K562 (cell line): ENCODE data around the gene STARD3NL. TPM values are rescaled to one million over a fixed set of nuclear protein-coding genes. Genes with fewer than 3 reads are reported as not detected.
A peak's percentile ranks its signal among the peaks of the same experiment; 100 is the strongest.

ENCODE experiments used
- ATAC-seq: fragments of 200-7000 bp; cut with Tn5 transposase; 3 replicates; pipeline ENCODE4 v1.9.1; 2020; ENCODE audit warnings: moderate library complexity
- BruUV-seq: library from RNA; stranded (reverse); fragments of 400-500 nt; replicated peaks from 2 replicates; lab custom pipeline; 2021; lab: Mats Ljungman, UMichigan
- CTCF ChIA-PET: fragments of 300-600 bp; formaldehyde crosslinking; extraction: SDS; loops from one replicate; lab custom pipeline; 2021; ENCODE audit warnings: low intra/inter-chr PET ratio; lab: Yijun Ruan, JAX
- POLR2A ChIA-PET: fragments of 300-600, 350-650 bp; sonication (Branson Sonifier 250); formaldehyde crosslinking; extraction: SDS; loops from one replicate; lab custom pipeline; 2021; ENCODE audit warnings: antibody characterized with exemption, inconsistent platforms; lab: Yijun Ruan, JAX
- DNase-seq, 4 experiments: peaks; one replicate each; pipeline versions ENCODE4 v3.0.0 to v3.0.0-alpha.2; 2011 to 2018; ENCODE audit warnings: low spot score in 3 of 4, mixed read lengths in 3 of 4; ENCODE audit errors: extremely low read depth in 1 of 4
- FAIRE-seq: peaks from 2 replicates; lab custom pipeline; 2011; peaks lifted over from hg19 to GRCh38; lab: Jason Lieb, UNC
- H2AFZ ChIP-seq: 2 replicates; pipeline ENCODE4 v1.6.0; 2011; ENCODE audit warnings: low read depth, low read length, control low read depth, inconsistent platforms
- H3K27ac ChIP-seq: fragments of 200-600 bp; 3 replicates; pipeline ENCODE4 v1.8.0; 2011; ENCODE audit warnings: low read depth, mild to moderate bottlenecking, control low read depth, inconsistent platforms, low read length, moderate library complexity, mixed read lengths; ENCODE audit errors: extremely low read depth
- H3K27me3 ChIP-seq, 2 experiments: fragments of 300-600 bp in 1 of 2; 2 replicates in 1 of 2; 3 replicates in 1 of 2; pipeline versions ENCODE4 v1.6.0 to v1.8.0; 2011; ENCODE audit warnings: inconsistent platforms in 2 of 2, low read length in 2 of 2, mild to moderate bottlenecking in 1 of 2, mixed read lengths in 1 of 2, moderate library complexity in 1 of 2; ENCODE audit not compliant: control insufficient read depth in 2 of 2, insufficient read depth in 2 of 2
- H3K36me3 ChIP-seq: fragments of 300-600 bp; 3 replicates; pipeline ENCODE4 v1.8.0; 2011; ENCODE audit warnings: mild to moderate bottlenecking, low read length, inconsistent platforms; ENCODE audit not compliant: control insufficient read depth, insufficient read depth
- H3K4me1 ChIP-seq, 2 experiments: fragments of 200-600 bp in 1 of 2; replicated peaks in 1 of 2; 2 replicates in 1 of 2; 3 replicates in 1 of 2; pipeline versions ENCODE4 v1.5.1 to v1.8.0; 2011; ENCODE audit warnings: inconsistent platforms in 2 of 2, low read length in 2 of 2, mild to moderate bottlenecking in 1 of 2, mixed read lengths in 1 of 2, moderate library complexity in 1 of 2; ENCODE audit not compliant: control insufficient read depth in 2 of 2, insufficient read depth in 2 of 2
- H3K4me2 ChIP-seq: 2 replicates; pipeline ENCODE4 v1.6.1; 2011; ENCODE audit warnings: low read length, control low read depth, inconsistent platforms, mixed read lengths; ENCODE audit not compliant: insufficient read depth
- H3K4me3 ChIP-seq: fragments of 200-600 bp; sonication (generic), shearing (Covaris generic); 2 replicates; pipeline ENCODE4 v1.5.1; 2016; ENCODE audit warnings: control low read depth, inconsistent platforms
- H3K79me2 ChIP-seq: fragments of 200-600 bp; 3 replicates; pipeline ENCODE4 v1.8.0; 2011; ENCODE audit warnings: low read length, inconsistent platforms; ENCODE audit not compliant: control insufficient read depth, insufficient read depth
- H3K9ac ChIP-seq, 2 experiments: 2 replicates each; pipeline versions ENCODE4 v1.6.0 to v1.6.1; 2011; ENCODE audit warnings: low read depth in 2 of 2, low read length in 2 of 2, control low read depth in 1 of 2, inconsistent platforms in 1 of 2, mild to moderate bottlenecking in 1 of 2, mixed read lengths in 1 of 2; ENCODE audit not compliant: insufficient read depth in 1 of 2
- H3K9me1 ChIP-seq: one replicate; pipeline ENCODE4 v1.6.0; 2011; ENCODE audit warnings: inconsistent platforms, mild to moderate bottlenecking, low read length, moderate library complexity; ENCODE audit not compliant: control insufficient read depth, insufficient read depth
- H3K9me3 ChIP-seq: replicated peaks from 2 replicates; pipeline ENCODE4 v1.5.1; 2011; ENCODE audit warnings: low read depth, low read length, inconsistent platforms; ENCODE audit not compliant: control insufficient read depth, insufficient read depth
- H4K20me1 ChIP-seq: replicated peaks from 2 replicates; pipeline ENCODE4 v1.6.1; 2011; ENCODE audit warnings: low read length, inconsistent platforms, mixed read lengths; ENCODE audit not compliant: control insufficient read depth, insufficient read depth
- FOSL1 ChIP-seq: fragments of 200-800 bp; sonication (Bioruptor generic); conservative IDR thresholded peaks from 2 replicates; pipeline ENCODE4 v1.6.1; 2016; ENCODE audit warnings: missing genetic modification characterization, missing compliant biosample characterization
- PTRF ChIP-seq: fragments of 450-650 bp; IDR thresholded peaks from 2 replicates; pipeline ENCODE4 v1.6.1; 2016; ENCODE audit warnings: mild to moderate bottlenecking, missing genetic modification characterization, missing compliant biosample characterization
- RAD51 ChIP-seq: fragments of 450-650 bp; IDR thresholded peaks from 2 replicates; pipeline ENCODE4 v1.7.1; 2016; ENCODE audit warnings: low read depth, mild to moderate bottlenecking, borderline replicate concordance
- SP2 ChIP-seq: IDR thresholded peaks from 2 replicates; pipeline ENCODE4 v1.6.1; 2011; ENCODE audit warnings: mild to moderate bottlenecking, low read depth, low read length, moderate library complexity; ENCODE audit not compliant: poor library complexity, severe bottlenecking; ENCODE audit errors: extremely low read depth
- WGBS: fragments of 100-300 bp; shearing (Covaris generic); methylation state at CpG from one replicate; pipeline ENCODE4 v1.1.6; 2016; ENCODE audit warnings: low coverage, mixed read lengths; ENCODE audit not compliant: insufficient coverage; ENCODE audit errors: missing lambda C conversion rate; 5-methylcytosine and 5-hydroxymethylcytosine counted together
- in situ Hi-C: fragments of 300-500 bp; cut with MboI; formaldehyde crosslinking; loops from 4 replicates; pipeline ENCODE4 v1.15.0; 2018; ENCODE audit warnings: inconsistent platforms, mixed read lengths
- intact Hi-C: fragments of 100-400 bp; cut with micrococcal nuclease; formaldehyde crosslinking; loops from 2 replicates; pipeline ENCODE4 v1.14.2; 2022
- polyA plus RNA-seq, 8 experiments: library from polyadenylated mRNA; depleted of rRNA in 4 of 8; stranded (reverse) in 5 of 8; unstranded in 3 of 8; fragments of >200 nt; fragmentation: Nextera tagmentation in 2 of 8; fragmentation: Illumina TruSeq in 1 of 8; extraction: Ambion mirVana in 2 of 8; extraction: Trizol in 1 of 8; gene quantifications; 2 replicates each; pipeline versions ENCODE4 v1.2.1 to v1.2.3, GENCODE V29; 2011 to 2014; ENCODE audit warnings: inconsistent platforms in 1 of 8, missing spikeins in 1 of 8
- total RNA-seq, 7 experiments: library from RNA; depleted of rRNA in 6 of 7; stranded (reverse); fragments of >200 nt in 6 of 7; fragmentation: Illumina TruSeq in 2 of 7; extraction: Trizol in 2 of 7; gene quantifications; 2 replicates each; pipeline versions ENCODE4 v1.2.1 to v1.2.3, GENCODE V29; 2011 to 2021; ENCODE audit warnings: low replicate concordance in 1 of 7
- TF ChIP-seq, protein P1 (sequence below), 2 experiments: fragments of 450-650 bp in 1 of 2; sonication (generic) in 1 of 2; formaldehyde crosslinking in 1 of 2; IDR thresholded peaks in 1 of 2; conservative IDR thresholded peaks in 1 of 2; 2 replicates each; pipeline versions ENCODE4 v1.6.1 to v1.8.1; 2016 to 2023; ENCODE audit warnings: mild to moderate bottlenecking in 2 of 2, moderate library complexity in 2 of 2, inconsistent platforms in 1 of 2, missing genetic modification reagents in 1 of 2

STARD3NL gene
- total and polyA plus RNA-seq, 9 of the 15 experiments (the other 6 are each of a cell fraction or from before 2014, with no cell fraction given) = 42.2 to 90.0 (median 57.6) TPM

DNA sequence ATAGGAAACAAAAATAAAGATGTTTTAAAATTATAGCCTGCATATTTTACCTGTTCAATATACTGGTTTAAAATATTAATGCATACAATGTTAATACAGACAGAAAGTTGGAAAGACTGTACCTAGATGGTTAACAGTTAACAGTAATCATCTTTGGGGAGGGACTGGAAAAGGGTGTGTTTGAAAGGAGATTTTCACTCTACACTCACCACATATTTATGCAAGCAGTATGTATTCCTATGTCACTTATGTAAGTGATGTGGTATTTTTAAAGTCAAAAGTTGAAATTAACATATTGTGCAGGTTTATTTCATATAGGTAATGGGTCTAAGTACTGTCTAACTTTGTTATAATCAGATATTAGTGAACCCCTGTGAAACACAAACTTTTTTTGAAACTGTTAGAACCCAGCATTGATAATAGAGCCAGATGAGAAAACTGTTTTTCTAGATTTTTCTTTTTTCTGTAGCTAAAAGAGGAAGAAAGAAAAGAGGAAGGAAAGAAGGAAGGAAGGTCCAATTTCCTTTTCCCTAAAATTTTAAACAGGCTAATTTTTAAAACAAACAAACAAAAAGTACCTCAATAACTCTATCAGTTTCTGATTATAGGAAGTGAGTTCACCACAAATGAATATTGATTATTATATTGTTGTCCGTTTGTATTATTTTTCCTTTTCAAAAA lies 9.0 kb upstream of the STARD3NL start:
- intact Hi-C loops = no loop called here
- Histone ChIP-seq H4K20me1 (no peaks in the 10 kb centered on the region), H3K27ac (no peak overlapping the region), H3K36me3 (no peaks in the 10 kb centered on the region), H3K9ac (no peak overlapping the region), H3K4me3 (no peak overlapping the region), H3K4me2 (no peak overlapping the region), H2AFZ (no peak overlapping the region), H3K9me1 (no peaks in the 10 kb centered on the region), H3K27me3 (no peaks in the 10 kb centered on the region; a peak in 1 of 5 replicates), H3K4me1 (no peaks in the 10 kb centered on the region), H3K9me3 (no peaks in the 10 kb centered on the region), H3K79me2 (no peaks in the 10 kb centered on the region)
- CTCF ChIA-PET = interaction anchor here (0.6 kb wide), 1 partner anchor 32 kb away, joined by 3 read pairs; no protein-coding TSS in a partner anchor
- in situ Hi-C loops = no loop called here
- no TSS peak for BruUV-seq
- POLR2A ChIA-PET = interaction anchor here (0.8 to 1.2 kb wide), 2 partner anchors 9 to 14 kb away, joined by 3 to 6 read pairs; partner anchors contain the start of gene STARD3NL
- no peak for ATAC-seq
- FAIRE-seq = no peak
- DNase-seq = no peak
- WGBS = 8% methylated on average over 1 of the region's 1 CpG
- TF ChIP-seq SP2 = no peak

DNA sequence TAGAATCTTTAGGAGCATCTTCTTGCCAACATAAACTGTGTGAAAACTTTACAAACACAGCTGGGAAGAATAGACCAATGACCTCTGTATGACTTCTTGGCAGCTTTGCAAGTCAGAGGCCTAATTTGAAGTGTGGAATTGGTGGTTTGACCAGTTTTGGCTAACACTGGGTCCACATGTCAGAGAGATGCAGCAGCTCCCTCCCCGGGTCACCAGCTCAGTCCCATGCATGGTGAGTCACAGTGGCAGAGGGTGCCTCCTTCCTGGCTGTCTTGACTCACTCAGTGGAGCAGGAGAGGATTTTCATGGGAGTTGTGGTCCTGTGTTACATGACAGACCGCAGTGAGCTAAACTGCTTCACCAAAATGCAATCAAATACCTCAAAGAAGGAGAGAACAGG lies 8.2 kb upstream of the STARD3NL start:
- ChIA-PET POLR2A (interaction anchor here (0.8 kb wide), 1 partner anchor 14 kb away, joined by 3 read pairs; no protein-coding TSS in a partner anchor), CTCF (no interaction called here)
- Histone ChIP-seq H3K9ac (no peak overlapping the region), H2AFZ (peak overlapping the region; percentile 20; the same call in 1 of the 2 replicates), H3K4me1 (no peaks in the 10 kb centered on the region), H3K4me3 (no peak overlapping the region), H3K27ac (no peak overlapping the region), H4K20me1 (no peaks in the 10 kb centered on the region), H3K9me1 (no peaks in the 10 kb centered on the region), H3K27me3 (no peaks in the 10 kb centered on the region; a peak in 1 of 5 replicates), H3K36me3 (no peaks in the 10 kb centered on the region), H3K4me2 (no peak overlapping the region), H3K9me3 (no peaks in the 10 kb centered on the region), H3K79me2 (no peaks in the 10 kb centered on the region)
- no peak for TF ChIP-seq PTRF
- TF ChIP-seq FOSL1 (tag) = peak; percentile 63
- TF ChIP-seq, protein P1, sequence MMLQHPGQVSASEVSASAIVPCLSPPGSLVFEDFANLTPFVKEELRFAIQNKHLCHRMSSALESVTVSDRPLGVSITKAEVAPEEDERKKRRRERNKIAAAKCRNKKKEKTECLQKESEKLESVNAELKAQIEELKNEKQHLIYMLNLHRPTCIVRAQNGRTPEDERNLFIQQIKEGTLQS (IDR thresholded peaks at IDR 0.05) = 0 out of 2 replicates have a peak, but pooled peaks have one; percentile 14
- TF ChIP-seq, protein P1 (CRISPR knock-in tag; conservative IDR thresholded peaks at IDR 0.05) = no peak
- TF ChIP-seq RAD51 = no peak
- peak; percentile 54; the same call in 2 of the 3 replicates for ATAC-seq
- BruUV-seq = no TSS peak
- in situ Hi-C loops = no loop called here
- intact Hi-C loops = no loop called here
- peak; percentile 23 for FAIRE-seq
- peak in 1 of 4 experiments; percentile 24 for DNase-seq
- 0% methylated on average over 2 of the region's 2 CpGs for WGBS
